ENCODE data around the gene FGF4. TPM values are rescaled to one million over a fixed set of nuclear protein-coding genes. Genes with fewer than 3 reads are reported as not detected.

The FGF4 gene
- total RNA-seq, 3 donors from 2014 or later, result not detected

DNA sequence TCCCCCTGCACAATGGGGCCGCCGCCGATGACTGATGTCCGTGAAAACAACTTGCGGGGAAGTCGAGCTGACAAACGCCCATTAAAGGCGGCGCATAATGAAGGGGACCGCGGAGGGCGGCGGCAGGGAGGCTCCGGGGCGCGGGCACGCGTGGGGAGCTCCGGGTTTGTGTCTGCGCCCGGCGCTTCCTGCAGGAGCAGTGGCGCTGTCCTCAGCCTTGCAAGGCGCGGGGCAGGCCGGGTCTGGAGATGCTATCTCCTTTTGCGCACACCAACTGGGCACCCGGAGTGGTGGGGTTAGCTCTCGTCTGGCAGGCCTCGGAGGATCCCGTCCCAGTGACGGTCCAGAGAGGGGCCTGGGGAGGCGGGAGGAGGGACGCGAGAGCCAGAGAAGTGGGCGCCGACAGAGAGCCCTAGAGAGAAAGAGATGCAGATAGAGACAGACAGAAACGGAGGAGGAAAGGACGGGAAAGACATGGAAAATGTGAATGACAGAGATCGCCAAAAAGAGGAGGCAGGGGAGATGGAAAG lies 44.5 kb upstream of the FGF4 start:
- no peak overlapping the region for H3K4me3 ChIP-seq
- H3K4me1 ChIP-seq (ENCODE audit: low read depth), result peaks cover 3% of the 10 kb centered on the region
- ATAC-seq, result no peak
- TF ChIP-seq, protein P1, sequence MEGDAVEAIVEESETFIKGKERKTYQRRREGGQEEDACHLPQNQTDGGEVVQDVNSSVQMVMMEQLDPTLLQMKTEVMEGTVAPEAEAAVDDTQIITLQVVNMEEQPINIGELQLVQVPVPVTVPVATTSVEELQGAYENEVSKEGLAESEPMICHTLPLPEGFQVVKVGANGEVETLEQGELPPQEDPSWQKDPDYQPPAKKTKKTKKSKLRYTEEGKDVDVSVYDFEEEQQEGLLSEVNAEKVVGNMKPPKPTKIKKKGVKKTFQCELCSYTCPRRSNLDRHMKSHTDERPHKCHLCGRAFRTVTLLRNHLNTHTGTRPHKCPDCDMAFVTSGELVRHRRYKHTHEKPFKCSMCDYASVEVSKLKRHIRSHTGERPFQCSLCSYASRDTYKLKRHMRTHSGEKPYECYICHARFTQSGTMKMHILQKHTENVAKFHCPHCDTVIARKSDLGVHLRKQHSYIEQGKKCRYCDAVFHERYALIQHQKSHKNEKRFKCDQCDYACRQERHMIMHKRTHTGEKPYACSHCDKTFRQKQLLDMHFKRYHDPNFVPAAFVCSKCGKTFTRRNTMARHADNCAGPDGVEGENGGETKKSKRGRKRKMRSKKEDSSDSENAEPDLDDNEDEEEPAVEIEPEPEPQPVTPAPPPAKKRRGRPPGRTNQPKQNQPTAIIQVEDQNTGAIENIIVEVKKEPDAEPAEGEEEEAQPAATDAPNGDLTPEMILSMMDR (IDR thresholded peaks at IDR 0.05), result no peak
- intact Hi-C loops (cut with DNase I, micrococcal nuclease), result no loop called here
- no peaks in the 10 kb centered on the region for H3K36me3 ChIP-seq (ENCODE audit: low read depth)
- DNase-seq, result no peak
- no peaks in the 10 kb centered on the region for H3K9me3 ChIP-seq

DNA sequence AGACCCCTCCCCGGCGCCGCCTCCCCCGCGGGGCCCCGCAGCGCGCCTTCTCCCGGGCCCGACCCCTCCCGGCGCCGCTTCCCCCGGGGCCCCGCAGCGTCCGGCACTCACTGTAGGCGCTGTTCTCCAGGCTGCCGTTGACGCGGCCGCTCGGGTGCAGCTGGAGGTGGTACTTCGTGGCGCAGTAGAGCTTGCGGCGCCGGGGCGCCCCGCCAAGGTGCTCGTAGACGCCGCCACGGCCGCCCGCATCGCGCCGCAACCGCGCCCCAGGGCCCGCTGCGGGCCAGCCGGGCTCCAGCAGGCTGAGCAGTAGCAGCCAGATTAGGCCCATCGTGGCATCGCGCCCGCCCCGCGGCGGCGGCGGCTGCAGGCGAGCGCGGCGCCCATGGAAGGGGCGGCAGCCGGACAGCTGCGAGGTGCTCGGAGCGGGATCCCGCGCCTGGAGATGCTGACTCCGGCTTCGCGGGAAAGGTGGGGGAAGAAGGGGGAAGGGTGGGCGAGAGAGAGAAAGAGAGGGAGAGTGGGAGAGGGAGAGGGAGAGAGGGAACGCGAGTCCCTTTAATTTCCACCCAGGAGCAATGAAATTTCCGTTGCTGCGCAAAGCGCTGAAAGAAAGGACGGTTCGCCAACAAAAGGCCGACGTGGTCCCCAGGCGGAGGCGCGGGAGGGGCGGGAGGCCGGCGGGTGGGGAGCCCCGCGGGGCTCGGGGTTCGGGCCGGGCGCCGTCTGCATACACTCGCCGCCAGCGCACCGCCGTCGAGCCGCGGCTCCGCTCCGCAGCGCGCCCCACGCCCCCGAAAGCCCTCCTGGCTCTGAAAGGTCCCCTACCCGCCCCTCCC lies 43.7 kb upstream of the FGF4 start, which contains the start of gene FGF3:
Gene FGF3 (minus strand): TSS at position 814 of the 839 bp plus-strand sequence. CDS start 483 bp downstream, at position 331.
- no peak for DNase-seq
- no peak for ATAC-seq
- Histone ChIP-seq H3K4me3 (no peak within 1 kb of the TSS), H3K9me3 (no peaks in the 10 kb centered on the region), H3K4me1 (ENCODE audit: low read depth) (peaks cover 3% of the 10 kb centered on the region), H3K36me3 (ENCODE audit: low read depth) (no peaks in the 10 kb centered on the region)
- TF ChIP-seq, protein P1 (IDR thresholded peaks at IDR 0.05), result no peak
- intact Hi-C loops (cut with DNase I, micrococcal nuclease), result no loop called here

DNA sequence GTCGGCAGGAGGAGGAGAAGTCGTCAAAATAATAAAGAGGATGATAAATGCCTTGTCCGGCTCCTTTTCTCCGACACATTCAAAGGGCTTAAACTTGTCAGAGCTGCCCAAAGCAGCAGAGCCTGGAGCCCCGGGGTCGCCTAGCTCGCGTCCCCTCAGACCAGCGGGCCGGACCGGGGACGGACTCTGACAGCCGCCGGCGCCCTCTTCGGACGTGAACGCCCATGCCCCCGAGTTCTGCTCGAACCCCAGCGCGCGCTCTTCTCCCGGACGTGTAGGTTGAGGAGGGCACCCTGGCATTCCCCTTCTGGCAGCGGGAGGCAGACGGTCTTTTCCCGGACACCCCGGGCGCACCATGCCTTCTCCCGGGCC lies 43.1 kb upstream of the FGF4 start:
- intact Hi-C loops (cut with DNase I, micrococcal nuclease), result no loop called here
- TF ChIP-seq, protein P1 (IDR thresholded peaks at IDR 0.05), result no peak

DNA sequence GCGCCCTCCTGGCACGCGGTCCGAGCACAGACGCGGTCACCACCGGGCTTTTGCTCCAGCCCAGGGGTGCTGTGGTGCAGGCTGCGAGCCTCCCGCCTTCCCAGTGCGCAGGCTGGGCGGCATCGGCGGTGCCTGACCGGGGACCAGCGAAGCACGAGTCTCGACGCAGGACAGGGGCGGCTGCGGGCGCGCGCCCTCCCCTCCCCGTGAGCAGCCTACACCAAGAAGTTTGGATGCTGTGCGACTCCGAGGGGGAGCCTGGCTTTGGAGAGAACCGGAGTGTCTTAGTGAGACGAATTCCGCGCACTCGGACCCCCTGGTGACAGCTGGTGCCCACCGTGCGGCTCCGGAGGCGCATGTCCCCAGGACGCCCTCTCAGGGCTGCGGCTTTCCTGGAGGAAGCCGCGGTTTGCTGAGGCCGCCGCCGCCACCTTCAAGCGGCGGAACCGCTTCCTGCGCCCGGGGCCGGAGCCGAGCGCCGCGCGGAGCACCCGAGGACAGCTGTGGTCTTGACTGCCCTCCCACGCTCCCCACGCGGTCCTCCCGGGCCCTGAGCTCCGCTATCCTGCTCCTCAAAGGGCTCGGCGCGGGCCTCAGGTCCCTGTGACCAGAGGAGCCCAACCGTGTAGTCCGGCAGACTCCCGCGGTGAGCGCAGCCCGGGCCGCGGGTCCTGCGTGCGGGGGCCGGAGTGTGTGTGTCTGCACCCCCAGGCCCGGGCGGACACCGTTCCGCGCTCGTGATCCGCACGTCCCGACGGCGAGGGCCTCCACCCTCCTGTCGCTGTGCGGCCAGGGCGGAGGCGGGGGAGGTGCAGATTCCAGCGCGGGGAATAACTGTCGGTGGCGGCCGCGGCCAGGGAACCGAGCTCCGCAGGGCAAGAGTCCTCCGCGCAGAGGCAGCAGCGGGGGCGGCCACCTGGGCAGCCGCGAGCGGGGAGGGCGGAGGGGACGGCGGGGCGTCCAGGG lies 42.4 kb upstream of the FGF4 start:
- no peak for ATAC-seq
- H3K9me3 ChIP-seq, result no peaks in the 10 kb centered on the region
- DNase-seq, result no peak
- H3K36me3 ChIP-seq (ENCODE audit: low read depth), result no peaks in the 10 kb centered on the region
- no peak overlapping the region for H3K4me3 ChIP-seq
- TF ChIP-seq, protein P1 (IDR thresholded peaks at IDR 0.05), result no peak
- intact Hi-C loops (cut with DNase I, micrococcal nuclease), result no loop called here
- peaks cover 3% of the 10 kb centered on the region for H3K4me1 ChIP-seq (ENCODE audit: low read depth)

More for the DNA sequence above, 43.1 kb upstream of the FGF4 start:
- Histone ChIP-seq H3K36me3 (ENCODE audit: low read depth) (no peaks in the 10 kb centered on the region), H3K4me1 (ENCODE audit: low read depth) (peaks cover 3% of the 10 kb centered on the region), H3K4me3 (no peak overlapping the region), H3K9me3 (no peaks in the 10 kb centered on the region)
- no peak for ATAC-seq
- DNase-seq, result no peak

DNA sequence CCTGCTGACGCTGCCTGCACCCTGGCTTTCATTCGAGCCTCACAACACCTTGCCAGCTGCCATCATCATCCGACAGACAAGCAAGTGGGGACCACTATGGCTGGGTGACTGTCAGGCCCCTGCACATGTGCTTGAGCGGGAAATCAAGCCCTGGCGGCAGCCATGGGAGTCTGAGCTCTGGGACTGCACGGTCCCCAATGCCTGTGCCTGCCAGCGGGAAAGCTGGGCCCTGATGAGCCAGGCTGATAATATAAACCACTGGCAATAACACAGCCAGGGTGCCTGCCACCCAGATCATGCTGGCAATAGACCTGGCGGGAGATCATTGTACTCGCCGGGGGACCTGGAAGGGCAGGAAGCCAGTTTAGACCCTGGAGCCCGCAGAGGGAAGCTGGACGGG lies 41.5 kb upstream of the FGF4 start:
- Histone ChIP-seq H3K9me3 (no peaks in the 10 kb centered on the region), H3K36me3 (ENCODE audit: low read depth) (no peaks in the 10 kb centered on the region), H3K4me3 (no peak overlapping the region), H3K4me1 (ENCODE audit: low read depth) (peaks cover 3% of the 10 kb centered on the region)
- intact Hi-C loops (cut with DNase I, micrococcal nuclease), result no loop called here
- ATAC-seq (no peak), DNase-seq (no peak)
- TF ChIP-seq, protein P1 (IDR thresholded peaks at IDR 0.05), result no peak
